K562 (cell line): ENCODE measurements around the gene SLC35F5. TPM values are rescaled to one million over a fixed set of nuclear protein-coding genes. Genes with fewer than 3 reads are reported as not detected.

ENCODE experiments used
- ATF6 ChIP-seq: sonication (generic); formaldehyde crosslinking; IDR thresholded peaks from 2 replicates; pipeline ENCODE4 v1.4.0; 2020; ENCODE audit warnings: mild to moderate bottlenecking, missing genetic modification reagents
- CBX3 ChIP-seq, 2 experiments: IDR thresholded peaks; 1 replicate in 1 of 2; 2 replicates in 1 of 2; pipeline ENCODE4 v1.6.1; 2012; ENCODE audit warnings: inconsistent platforms in 2 of 2, low read length in 2 of 2, borderline replicate concordance in 1 of 2, control low read depth in 1 of 2
- DDX20 ChIP-seq: fragments of 450-650 bp; IDR thresholded peaks from 2 replicates; pipeline ENCODE4 v1.6.1; 2016; ENCODE audit warnings: missing genetic modification characterization, low read depth, mild to moderate bottlenecking, missing compliant biosample characterization, moderate library complexity
- E2F3 ChIP-seq: fragments of 250-450 bp; sonication (Bioruptor Pico); IDR thresholded peaks from 2 replicates; pipeline ENCODE4 v1.4.0; 2020; ENCODE audit warnings: mild to moderate bottlenecking
- ELF2 ChIP-seq: fragments of 250-450 bp; sonication (Bioruptor Pico); IDR thresholded peaks from 2 replicates; pipeline ENCODE4 v1.5.0; 2021; ENCODE audit warnings: mild to moderate bottlenecking
- EP300 ChIP-seq: IDR thresholded peaks from 2 replicates; pipeline ENCODE4 v1.6.1; 2012; ENCODE audit warnings: low read length, improper control_type of control experiment
- ETV5 ChIP-seq: sonication (generic); formaldehyde crosslinking; IDR thresholded peaks from 2 replicates; pipeline ENCODE4 v1.4.0; 2020; ENCODE audit warnings: low read depth, mild to moderate bottlenecking, missing genetic modification reagents
- MBD2 ChIP-seq: sonication (generic); IDR thresholded peaks from 2 replicates; pipeline ENCODE4 v1.6.1; 2016; ENCODE audit warnings: low read depth, borderline replicate concordance
- MEF2D ChIP-seq: conservative IDR thresholded peaks from 2 replicates; pipeline ENCODE4 v1.6.1; 2016; ENCODE audit warnings: low read depth, missing genetic modification characterization, missing compliant biosample characterization
- PCBP2 ChIP-seq: fragments of 200-400 bp; formaldehyde crosslinking; IDR thresholded peaks from 2 replicates; pipeline ENCODE4 v1.6.1; 2018; ENCODE audit warnings: low read length, low read depth, mild to moderate bottlenecking, moderate library complexity; ENCODE audit not compliant: poor library complexity, severe bottlenecking
- PTRF ChIP-seq: fragments of 450-650 bp; IDR thresholded peaks from 2 replicates; pipeline ENCODE4 v1.6.1; 2016; ENCODE audit warnings: mild to moderate bottlenecking, missing genetic modification characterization, missing compliant biosample characterization
- SIN3A ChIP-seq, 2 experiments: fragments of 150-350 bp in 1 of 2; IDR thresholded peaks; 2 replicates each; pipeline ENCODE4 v1.6.1; 2011 to 2016; ENCODE audit warnings: borderline replicate concordance in 2 of 2, low read depth in 2 of 2, low read length in 2 of 2, mild to moderate bottlenecking in 2 of 2, moderate library complexity in 2 of 2; ENCODE audit not compliant: control insufficient read depth in 1 of 2
- TBP ChIP-seq: optimal IDR thresholded peaks from 2 replicates; pipeline ENCODE3; 2011; ENCODE audit warnings: low read depth, low read length, improper control_type of control experiment
- ZNF165 ChIP-seq: fragments of 250-450 bp; sonication (Bioruptor Pico); IDR thresholded peaks from 2 replicates; pipeline ENCODE4 v1.4.0; 2020; ENCODE audit warnings: borderline replicate concordance
- ZNF347 ChIP-seq: fragments of 450-650 bp; formaldehyde crosslinking; IDR thresholded peaks from 2 replicates; pipeline ENCODE4 v1.4.0; 2020; ENCODE audit warnings: low read depth, mild to moderate bottlenecking, moderate library complexity
- ZNF583 ChIP-seq: fragments of 250-450 bp; sonication (Bioruptor Pico); IDR thresholded peaks from 2 replicates; pipeline ENCODE4 v1.4.0; 2020
- polyA plus RNA-seq, 8 experiments: library from polyadenylated mRNA; depleted of rRNA in 4 of 8; stranded (reverse) in 5 of 8; unstranded in 3 of 8; fragments of >200 nt; fragmentation: Nextera tagmentation in 2 of 8; fragmentation: Illumina TruSeq in 1 of 8; extraction: Ambion mirVana in 2 of 8; extraction: Trizol in 1 of 8; gene quantifications; 2 replicates each; pipeline versions ENCODE4 v1.2.1 to v1.2.3, GENCODE V29; 2011 to 2014; ENCODE audit warnings: inconsistent platforms in 1 of 8, missing spikeins in 1 of 8
- total RNA-seq, 7 experiments: library from RNA; depleted of rRNA in 6 of 7; stranded (reverse); fragments of >200 nt in 6 of 7; fragmentation: Illumina TruSeq in 2 of 7; extraction: Trizol in 2 of 7; gene quantifications; 2 replicates each; pipeline versions ENCODE4 v1.2.1 to v1.2.3, GENCODE V29; 2011 to 2021; ENCODE audit warnings: low replicate concordance in 1 of 7
- TF ChIP-seq, protein P1 (sequence below), 2 experiments: fragments of 450-650 bp; IDR thresholded peaks; 2 replicates each; pipeline ENCODE4 v1.6.1; 2016; ENCODE audit warnings: mild to moderate bottlenecking in 2 of 2, borderline replicate concordance in 1 of 2, low read depth in 1 of 2, moderate library complexity in 1 of 2

SLC35F5 gene
- total and polyA plus RNA-seq, 9 of the 15 experiments (the other 6 are each of a cell fraction or from before 2014, with no cell fraction given), result 4.9 to 50.7 (median 30.5) TPM

DNA sequence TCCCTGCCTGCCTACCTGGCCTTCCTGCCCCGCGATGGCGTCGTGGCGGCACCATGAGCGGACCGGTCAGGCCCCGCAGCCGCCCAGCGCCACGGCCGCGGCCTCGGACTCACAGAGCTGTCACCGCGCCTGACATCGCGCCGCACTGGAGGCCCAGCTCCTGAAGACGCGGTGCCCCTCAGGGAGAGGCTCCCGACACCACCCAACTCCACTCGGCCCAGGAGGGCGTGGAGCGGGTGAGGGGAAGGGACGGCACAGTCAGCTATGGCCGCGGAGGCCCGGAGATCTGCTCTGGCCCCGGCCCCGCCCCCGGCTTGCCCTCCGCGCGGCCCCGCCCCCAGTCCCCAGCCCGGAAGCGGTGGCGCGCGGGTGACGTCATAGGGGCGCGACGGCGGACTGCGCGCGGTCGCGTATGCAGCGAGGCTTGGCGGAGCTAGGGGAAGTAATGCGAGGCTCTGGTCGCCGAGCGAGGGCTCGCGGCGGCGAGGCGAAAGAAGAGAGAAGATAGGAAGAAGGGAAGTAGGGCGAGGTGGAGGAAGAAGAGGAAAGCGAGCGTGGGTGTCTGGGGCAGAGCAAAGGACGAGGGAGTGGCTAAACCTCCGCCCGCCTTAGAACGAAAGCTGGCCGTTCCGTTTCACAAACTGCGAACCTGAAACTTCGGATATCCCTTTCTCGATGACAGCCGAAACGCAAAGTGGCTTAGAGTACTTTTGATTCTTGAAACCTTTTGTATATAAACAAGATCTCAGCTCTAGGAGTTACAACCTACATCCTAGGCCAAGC, at the start of gene SLC35F5 (continued):
- TF ChIP-seq, protein P1, sequence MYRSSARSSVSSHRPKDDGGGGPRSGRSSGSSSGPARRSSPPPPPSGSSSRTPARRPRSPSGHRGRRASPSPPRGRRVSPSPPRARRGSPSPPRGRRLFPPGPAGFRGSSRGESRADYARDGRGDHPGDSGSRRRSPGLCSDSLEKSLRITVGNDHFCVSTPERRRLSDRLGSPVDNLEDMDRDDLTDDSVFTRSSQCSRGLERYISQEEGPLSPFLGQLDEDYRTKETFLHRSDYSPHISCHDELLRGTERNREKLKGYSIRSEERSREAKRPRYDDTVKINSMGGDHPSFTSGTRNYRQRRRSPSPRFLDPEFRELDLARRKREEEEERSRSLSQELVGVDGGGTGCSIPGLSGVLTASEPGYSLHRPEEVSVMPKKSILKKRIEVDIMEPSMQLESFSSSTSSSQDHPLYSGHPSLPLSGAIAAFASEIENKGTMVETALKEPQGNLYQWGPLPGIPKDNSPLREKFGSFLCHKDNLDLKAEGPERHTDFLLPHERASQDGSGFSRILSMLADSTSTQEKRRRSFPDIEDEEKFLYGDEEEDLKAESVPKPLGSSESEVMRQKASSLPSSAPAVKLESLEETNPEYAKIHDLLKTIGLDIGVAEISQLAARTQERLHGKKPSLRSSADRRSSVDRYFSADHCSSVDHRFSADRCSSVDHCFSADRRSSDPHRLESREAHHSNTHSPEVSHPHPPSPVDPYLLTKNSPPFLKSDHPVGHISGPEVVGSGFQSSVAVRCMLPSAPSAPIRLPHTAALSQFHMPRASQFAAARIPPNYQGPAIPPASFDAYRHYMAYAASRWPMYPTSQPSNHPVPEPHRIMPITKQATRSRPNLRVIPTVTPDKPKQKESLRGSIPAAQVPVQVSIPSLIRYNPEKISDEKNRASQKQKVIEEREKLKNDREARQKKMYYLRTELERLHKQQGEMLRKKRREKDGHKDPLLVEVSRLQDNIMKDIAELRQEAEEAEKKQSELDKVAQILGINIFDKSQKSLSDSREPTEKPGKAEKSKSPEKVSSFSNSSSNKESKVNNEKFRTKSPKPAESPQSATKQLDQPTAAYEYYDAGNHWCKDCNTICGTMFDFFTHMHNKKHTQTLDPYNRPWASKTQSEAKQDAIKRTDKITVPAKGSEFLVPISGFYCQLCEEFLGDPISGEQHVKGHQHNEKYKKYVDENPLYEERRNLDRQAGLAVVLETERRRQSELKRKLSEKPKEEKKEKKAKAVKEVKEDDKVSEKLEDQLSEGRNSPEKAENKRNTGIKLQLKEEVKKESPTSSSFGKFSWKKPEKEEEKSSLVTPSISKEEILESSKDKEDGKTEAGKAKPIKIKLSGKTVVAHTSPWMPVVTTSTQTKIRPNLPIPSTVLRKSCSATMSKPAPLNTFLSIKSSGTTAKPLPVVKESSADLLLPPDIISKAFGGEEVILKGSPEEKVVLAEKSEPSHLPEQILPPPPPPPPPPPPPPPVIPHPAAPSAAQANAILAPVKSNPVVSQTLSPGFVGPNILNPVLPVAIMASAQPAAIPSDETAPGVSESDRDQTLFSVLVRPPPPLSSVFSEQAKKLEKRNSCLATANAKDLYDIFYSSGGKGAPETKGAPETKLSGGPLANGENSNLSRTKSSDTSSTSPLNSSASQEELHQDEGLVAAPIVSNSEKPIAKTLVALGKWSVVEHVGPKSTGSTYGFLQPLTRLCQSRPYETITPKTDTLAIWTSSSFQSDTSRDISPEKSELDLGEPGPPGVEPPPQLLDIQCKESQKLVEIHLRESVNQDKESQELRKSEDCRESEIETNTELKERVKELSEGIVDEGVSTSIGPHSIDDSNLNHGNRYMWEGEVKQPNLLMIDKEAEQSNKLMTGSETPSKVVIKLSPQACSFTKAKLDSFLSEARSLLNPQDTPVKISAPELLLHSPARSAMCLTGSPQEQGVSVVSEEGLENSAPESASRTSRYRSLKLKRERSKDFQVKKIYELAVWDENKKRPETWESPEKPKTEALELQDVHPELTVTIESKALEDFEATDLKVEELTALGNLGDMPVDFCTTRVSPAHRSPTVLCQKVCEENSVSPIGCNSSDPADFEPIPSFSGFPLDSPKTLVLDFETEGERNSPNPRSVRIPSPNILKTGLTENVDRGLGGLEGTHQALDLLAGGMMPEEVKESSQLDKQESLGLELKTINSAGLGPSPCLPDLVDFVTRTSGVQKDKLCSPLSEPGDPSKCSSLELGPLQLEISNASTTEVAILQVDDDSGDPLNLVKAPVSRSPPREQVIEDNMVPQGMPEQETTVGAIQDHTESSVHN (IDR thresholded peaks at IDR 0.05; ENCODE audit: borderline replicate concordance in 1 of 2, low read depth in 1 of 2), result no peak
- TF ChIP-seq DDX20 (tag) (no peak), PCBP2 (no peak), MBD2 (peak; percentile 71; the same call in 1 of the 2 replicates), ZNF583 (no peak), EP300 (no peak), ZNF347 (CRISPR knock-in tag) (no peak), ETV5 (CRISPR knock-in tag) (peak; percentile 78; the same call in 1 of the 2 replicates), ATF6 (CRISPR knock-in tag) (no peak; the same call in 1 of the 2 replicates), MEF2D (tag) (no peak), SIN3A (IDR thresholded peaks at IDR 0.05; ENCODE audit: borderline replicate concordance in 2 of 2, control insufficient read depth in 1 of 2, low read depth in 2 of 2, low read length in 2 of 2) (peak; percentile 77 to 79; a peak in 2 of 4 replicates), E2F3 (peak; percentile 17; the same call in 1 of the 2 replicates), ZNF165 (CRISPR knock-in tag) (no peak), ELF2 (CRISPR knock-in tag) (peak; percentile 95), TBP (peak; percentile 83), CBX3 (IDR thresholded peaks at IDR 0.05; ENCODE audit: borderline replicate concordance in 1 of 2, low read length in 2 of 2) (peak in 1 of 2 experiments; percentile 57; a peak in 1 of 3 replicates), PTRF (no peak)
